Endothelial cell of umbilical vein (primary cell): ENCODE measurements around the gene EPB42.

Experiments used
- EZH2 ChIP-seq: IDR thresholded peaks from 2 replicates; pipeline ENCODE4 v1.6.1; 2012; ENCODE audit warnings: borderline replicate concordance, low read depth, mild to moderate bottlenecking, moderate library complexity, low read length, inconsistent platforms; ENCODE audit not compliant: severe bottlenecking
- GATA2 ChIP-seq: IDR thresholded peaks from 2 replicates; pipeline ENCODE4 v1.7.0; 2011; ENCODE audit warnings: low read depth, mild to moderate bottlenecking, moderate library complexity, mixed read lengths, low read length; ENCODE audit not compliant: insufficient read length, insufficient read depth
- JUN ChIP-seq: IDR thresholded peaks from 2 replicates; pipeline ENCODE4 v1.6.1; 2011; ENCODE audit warnings: borderline replicate concordance, low read depth; ENCODE audit not compliant: insufficient read length, insufficient read depth
- MAX ChIP-seq: IDR thresholded peaks from 2 replicates; pipeline ENCODE4 v1.6.1; 2011; ENCODE audit not compliant: insufficient read depth, insufficient read length
- POLR2A ChIP-seq: IDR thresholded peaks from 2 replicates; pipeline ENCODE4 v1.6.1; 2012; ENCODE audit warnings: low read depth, mild to moderate bottlenecking, control low read depth, low read length
- POLR2AphosphoS5 ChIP-seq: IDR thresholded peaks from 2 replicates; pipeline ENCODE4 v1.6.1; 2012; ENCODE audit warnings: low read depth, mild to moderate bottlenecking, control low read depth, low read length, moderate library complexity; ENCODE audit not compliant: insufficient read depth
- TF ChIP-seq, protein P1 (sequence below), 2 donors: IDR thresholded peaks; 1 replicate in 1 of 2; 2 replicates in 1 of 2; pipeline ENCODE4 v1.5.1; 2011; ENCODE audit warnings: low read length in 2 of 2, mild to moderate bottlenecking in 2 of 2, moderate library complexity in 2 of 2, control low read depth in 1 of 2, inconsistent platforms in 1 of 2, low read depth in 1 of 2; ENCODE audit not compliant: insufficient read depth in 1 of 2; ENCODE audit errors: extremely low read depth in 1 of 2

- TF ChIP-seq MAX (no peak), POLR2A (no peak), EZH2 (no peak), POLR2AphosphoS5 (no peak), JUN (no peak), GATA2 (no peak)
- TF ChIP-seq, protein P1, sequence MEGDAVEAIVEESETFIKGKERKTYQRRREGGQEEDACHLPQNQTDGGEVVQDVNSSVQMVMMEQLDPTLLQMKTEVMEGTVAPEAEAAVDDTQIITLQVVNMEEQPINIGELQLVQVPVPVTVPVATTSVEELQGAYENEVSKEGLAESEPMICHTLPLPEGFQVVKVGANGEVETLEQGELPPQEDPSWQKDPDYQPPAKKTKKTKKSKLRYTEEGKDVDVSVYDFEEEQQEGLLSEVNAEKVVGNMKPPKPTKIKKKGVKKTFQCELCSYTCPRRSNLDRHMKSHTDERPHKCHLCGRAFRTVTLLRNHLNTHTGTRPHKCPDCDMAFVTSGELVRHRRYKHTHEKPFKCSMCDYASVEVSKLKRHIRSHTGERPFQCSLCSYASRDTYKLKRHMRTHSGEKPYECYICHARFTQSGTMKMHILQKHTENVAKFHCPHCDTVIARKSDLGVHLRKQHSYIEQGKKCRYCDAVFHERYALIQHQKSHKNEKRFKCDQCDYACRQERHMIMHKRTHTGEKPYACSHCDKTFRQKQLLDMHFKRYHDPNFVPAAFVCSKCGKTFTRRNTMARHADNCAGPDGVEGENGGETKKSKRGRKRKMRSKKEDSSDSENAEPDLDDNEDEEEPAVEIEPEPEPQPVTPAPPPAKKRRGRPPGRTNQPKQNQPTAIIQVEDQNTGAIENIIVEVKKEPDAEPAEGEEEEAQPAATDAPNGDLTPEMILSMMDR (IDR thresholded peaks at IDR 0.05; ENCODE audit: extremely low read depth in 1 of 2, insufficient read depth in 1 of 2, low read depth in 1 of 2, low read length in 2 of 2) = no peak
Observed at GRCh38 chr15:43266834-43267233, 46.0 kb upstream of the EPB42 start, which contains the start of gene TGM5.
